ENCODE measurements around the gene CHST11. TPM values are rescaled to one million over a fixed set of nuclear protein-coding genes. Genes with fewer than 3 reads are reported as not detected.

Gene CHST11
- total RNA-seq, 1 experiment from 2014 or later, result 0.25 TPM

DNA sequence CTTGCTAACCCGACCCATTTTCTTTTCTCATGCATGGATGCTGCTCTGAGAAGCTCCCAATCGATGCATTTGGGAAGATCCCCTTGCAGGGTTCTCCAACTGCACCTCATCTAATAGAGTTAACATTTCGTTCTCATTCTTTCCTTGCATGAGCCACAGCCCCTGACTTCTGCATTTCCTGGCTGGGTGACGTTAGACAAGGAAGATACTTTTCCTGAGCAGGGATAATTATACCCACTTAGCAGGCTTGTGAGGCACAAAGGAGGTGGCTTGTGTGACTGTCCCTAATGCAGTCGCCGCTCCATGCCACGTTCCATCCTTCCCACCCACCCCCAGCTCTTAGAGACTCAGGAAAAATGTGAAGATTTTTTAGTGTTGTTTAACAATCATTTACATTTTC is 195.1 kb downstream of the CHST11 start:
- Histone ChIP-seq H3K4me3 (ENCODE audit: low read depth, low read length) (no peak overlapping the region), H3K9me3 (no peaks in the 10 kb centered on the region), H3K4me1 (no peaks in the 10 kb centered on the region), H3K27me3 (replicated peaks; ENCODE audit: control insufficient read depth, insufficient read depth, low read length) (no peaks in the 10 kb centered on the region), H3K36me3 (ENCODE audit: control insufficient read depth, insufficient read depth, low read length) (no peaks in the 10 kb centered on the region)
- no TSS peak for BruUV-seq (replicated peaks)
- DNase-seq, result no peak
- TF ChIP-seq CTCF (IDR thresholded peaks at IDR 0.05; ENCODE audit: insufficient read depth in 1 of 2, low read depth in 1 of 2, low read length in 1 of 2, severe bottlenecking in 1 of 2, unreplicated experiment in 1 of 2), result no peak
- ChIA-PET POLR2A (no interaction called here), CTCF (no interaction called here)
- H3K9me3 Mint-ChIP-seq (ENCODE audit: unreplicated experiment), result peaks cover 6% of the 10 kb centered on the region
- intact Hi-C loops (cut with micrococcal nuclease; ENCODE audit: unreplicated experiment), result no loop called here
- no peak overlapping the region for H3K4me3 Mint-ChIP-seq (ENCODE audit: unreplicated experiment)
- no peaks in the 10 kb centered on the region for H3K36me3 Mint-ChIP-seq (ENCODE audit: insufficient read depth, unreplicated experiment)
- H3K4me1 Mint-ChIP-seq (ENCODE audit: low read depth, unreplicated experiment), result no peaks in the 10 kb centered on the region
- H3K27ac Mint-ChIP-seq (ENCODE audit: unreplicated experiment), result no peak overlapping the region
- peaks cover 6% of the 10 kb centered on the region for H3K27me3 Mint-ChIP-seq (ENCODE audit: insufficient read depth, unreplicated experiment)

GRCh38 chr12:104652358-104652757 is 195.6 kb downstream of the CHST11 start:
- intact Hi-C loops (cut with micrococcal nuclease; ENCODE audit: unreplicated experiment), result no loop called here
- Mint-ChIP-seq H3K27ac (ENCODE audit: unreplicated experiment) (no peak overlapping the region), H3K27me3 (ENCODE audit: insufficient read depth, unreplicated experiment) (peaks cover 6% of the 10 kb centered on the region), H3K36me3 (ENCODE audit: insufficient read depth, unreplicated experiment) (no peaks in the 10 kb centered on the region), H3K9me3 (ENCODE audit: unreplicated experiment) (peaks cover 6% of the 10 kb centered on the region), H3K4me3 (ENCODE audit: unreplicated experiment) (no peak overlapping the region), H3K4me1 (ENCODE audit: low read depth, unreplicated experiment) (no peaks in the 10 kb centered on the region)
- Histone ChIP-seq H3K9me3 (no peaks in the 10 kb centered on the region), H3K4me1 (no peaks in the 10 kb centered on the region), H3K4me3 (ENCODE audit: low read depth, low read length) (no peak overlapping the region), H3K27me3 (replicated peaks; ENCODE audit: control insufficient read depth, insufficient read depth, low read length) (no peaks in the 10 kb centered on the region), H3K36me3 (ENCODE audit: control insufficient read depth, insufficient read depth, low read length) (no peaks in the 10 kb centered on the region)
- TF ChIP-seq CTCF (IDR thresholded peaks at IDR 0.05; ENCODE audit: insufficient read depth in 1 of 2, low read depth in 1 of 2, low read length in 1 of 2, severe bottlenecking in 1 of 2, unreplicated experiment in 1 of 2), result no peak
- no TSS peak for BruUV-seq (replicated peaks)
- no peak for DNase-seq
- ChIA-PET CTCF (no interaction called here), POLR2A (no interaction called here)

DNA sequence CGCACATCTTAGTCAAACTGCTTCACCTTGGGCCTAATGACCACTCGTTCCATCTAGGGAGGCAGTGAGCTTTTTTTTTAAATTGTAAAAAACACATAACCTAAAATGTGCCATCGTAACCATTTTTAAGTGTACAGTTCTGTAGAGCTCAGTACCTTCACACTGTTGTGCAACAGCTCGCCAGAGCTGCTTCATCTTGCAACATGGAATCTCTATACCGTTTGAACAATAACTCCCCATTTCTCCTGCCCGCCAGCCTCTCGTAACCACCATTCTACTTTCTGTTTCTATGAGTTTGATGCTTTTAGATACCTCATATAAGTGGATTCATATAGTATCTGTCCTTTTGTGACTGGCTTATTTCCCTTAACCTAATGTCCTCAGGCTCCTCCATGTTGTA is 196.2 kb downstream of the CHST11 start:
- intact Hi-C loops (cut with micrococcal nuclease; ENCODE audit: unreplicated experiment), result no loop called here
- peaks cover 6% of the 10 kb centered on the region for H3K27me3 Mint-ChIP-seq (ENCODE audit: insufficient read depth, unreplicated experiment)
- Histone ChIP-seq H3K4me3 (ENCODE audit: low read depth, low read length) (no peak overlapping the region), H3K4me1 (no peaks in the 10 kb centered on the region), H3K27me3 (replicated peaks; ENCODE audit: control insufficient read depth, insufficient read depth, low read length) (no peaks in the 10 kb centered on the region), H3K36me3 (ENCODE audit: control insufficient read depth, insufficient read depth, low read length) (no peaks in the 10 kb centered on the region), H3K9me3 (no peaks in the 10 kb centered on the region)
- no peak overlapping the region for H3K4me3 Mint-ChIP-seq (ENCODE audit: unreplicated experiment)
- BruUV-seq (replicated peaks), result no TSS peak
- POLR2A ChIA-PET, result no interaction called here
- DNase-seq, result no peak
- TF ChIP-seq CTCF (IDR thresholded peaks at IDR 0.05; ENCODE audit: insufficient read depth in 1 of 2, low read depth in 1 of 2, low read length in 1 of 2, severe bottlenecking in 1 of 2, unreplicated experiment in 1 of 2), result no peak
- CTCF ChIA-PET, result no interaction called here
- no peaks in the 10 kb centered on the region for H3K36me3 Mint-ChIP-seq (ENCODE audit: insufficient read depth, unreplicated experiment)
- peaks cover 6% of the 10 kb centered on the region for H3K9me3 Mint-ChIP-seq (ENCODE audit: unreplicated experiment)
- no peak overlapping the region for H3K27ac Mint-ChIP-seq (ENCODE audit: unreplicated experiment)
- no peaks in the 10 kb centered on the region for H3K4me1 Mint-ChIP-seq (ENCODE audit: low read depth, unreplicated experiment)

Data from Caco-2 (cell line).